ENCODE results near the gene TIMP2.

TIMP2 gene

GRCh38 chr17:78844301-78845005 lies 80.7 kb downstream of the TIMP2 start:
- TF ChIP-seq TAF1 (IDR thresholded peaks at IDR 0.05; ENCODE audit: borderline replicate concordance, insufficient read depth, low read length) (no peak), FOXP2 (optimal IDR thresholded peaks at IDR 0.05; ENCODE audit: borderline replicate concordance, extremely low read depth, extremely low read length, insufficient read depth) (no peak), SIN3A (IDR thresholded peaks at IDR 0.05; ENCODE audit: borderline replicate concordance, insufficient read depth, low read length) (no peak), POLR2AphosphoS5 (IDR thresholded peaks at IDR 0.05; ENCODE audit: low read depth, low read length) (no peak)
- TF ChIP-seq, protein P1, sequence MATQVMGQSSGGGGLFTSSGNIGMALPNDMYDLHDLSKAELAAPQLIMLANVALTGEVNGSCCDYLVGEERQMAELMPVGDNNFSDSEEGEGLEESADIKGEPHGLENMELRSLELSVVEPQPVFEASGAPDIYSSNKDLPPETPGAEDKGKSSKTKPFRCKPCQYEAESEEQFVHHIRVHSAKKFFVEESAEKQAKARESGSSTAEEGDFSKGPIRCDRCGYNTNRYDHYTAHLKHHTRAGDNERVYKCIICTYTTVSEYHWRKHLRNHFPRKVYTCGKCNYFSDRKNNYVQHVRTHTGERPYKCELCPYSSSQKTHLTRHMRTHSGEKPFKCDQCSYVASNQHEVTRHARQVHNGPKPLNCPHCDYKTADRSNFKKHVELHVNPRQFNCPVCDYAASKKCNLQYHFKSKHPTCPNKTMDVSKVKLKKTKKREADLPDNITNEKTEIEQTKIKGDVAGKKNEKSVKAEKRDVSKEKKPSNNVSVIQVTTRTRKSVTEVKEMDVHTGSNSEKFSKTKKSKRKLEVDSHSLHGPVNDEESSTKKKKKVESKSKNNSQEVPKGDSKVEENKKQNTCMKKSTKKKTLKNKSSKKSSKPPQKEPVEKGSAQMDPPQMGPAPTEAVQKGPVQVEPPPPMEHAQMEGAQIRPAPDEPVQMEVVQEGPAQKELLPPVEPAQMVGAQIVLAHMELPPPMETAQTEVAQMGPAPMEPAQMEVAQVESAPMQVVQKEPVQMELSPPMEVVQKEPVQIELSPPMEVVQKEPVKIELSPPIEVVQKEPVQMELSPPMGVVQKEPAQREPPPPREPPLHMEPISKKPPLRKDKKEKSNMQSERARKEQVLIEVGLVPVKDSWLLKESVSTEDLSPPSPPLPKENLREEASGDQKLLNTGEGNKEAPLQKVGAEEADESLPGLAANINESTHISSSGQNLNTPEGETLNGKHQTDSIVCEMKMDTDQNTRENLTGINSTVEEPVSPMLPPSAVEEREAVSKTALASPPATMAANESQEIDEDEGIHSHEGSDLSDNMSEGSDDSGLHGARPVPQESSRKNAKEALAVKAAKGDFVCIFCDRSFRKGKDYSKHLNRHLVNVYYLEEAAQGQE (IDR thresholded peaks at IDR 0.05; ENCODE audit: insufficient read depth in 1 of 2, low read depth in 2 of 2, low read length in 2 of 2) = no peak

DNA sequence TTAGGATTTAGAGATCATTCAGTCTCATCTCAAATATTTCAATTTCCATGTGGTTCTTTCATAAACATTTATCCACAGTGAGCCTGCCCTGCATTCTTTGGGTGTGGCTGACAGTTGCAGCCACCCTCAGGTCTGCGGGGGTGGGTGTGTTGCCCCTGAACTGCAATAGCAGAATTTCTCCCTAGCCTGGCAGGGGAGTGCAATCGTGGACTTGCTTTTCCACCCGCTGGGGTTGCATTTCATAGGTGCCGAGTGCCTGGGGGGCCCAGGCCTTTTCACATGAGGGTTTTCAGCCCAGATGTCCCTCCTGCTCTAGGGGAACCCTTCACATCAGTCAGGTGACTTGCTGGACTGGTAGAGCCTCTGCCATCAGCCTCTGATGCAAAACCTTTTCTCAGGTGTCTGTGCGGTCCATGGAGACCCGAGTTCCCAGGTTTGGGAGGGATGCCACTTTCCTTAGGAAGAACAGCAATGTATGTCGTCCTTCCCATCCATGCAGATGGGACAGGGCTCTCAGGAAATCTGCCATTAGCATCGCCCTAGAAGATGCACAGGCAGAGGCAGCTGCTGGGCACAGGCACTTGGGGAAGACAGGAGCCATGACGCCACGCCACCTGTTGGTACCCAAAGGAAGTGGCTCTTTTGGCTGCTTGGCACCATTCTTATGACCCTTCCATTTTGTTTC lies 82.2 kb downstream of the TIMP2 start:
- TF ChIP-seq, protein P1 (IDR thresholded peaks at IDR 0.05; ENCODE audit: insufficient read depth in 1 of 2, low read depth in 2 of 2, low read length in 2 of 2) = no peak
- TF ChIP-seq TAF1 (IDR thresholded peaks at IDR 0.05; ENCODE audit: borderline replicate concordance, insufficient read depth, low read length) (no peak), SIN3A (IDR thresholded peaks at IDR 0.05; ENCODE audit: borderline replicate concordance, insufficient read depth, low read length) (no peak), FOXP2 (optimal IDR thresholded peaks at IDR 0.05; ENCODE audit: borderline replicate concordance, extremely low read depth, extremely low read length, insufficient read depth) (no peak), POLR2AphosphoS5 (IDR thresholded peaks at IDR 0.05; ENCODE audit: low read depth, low read length) (no peak)

DNA sequence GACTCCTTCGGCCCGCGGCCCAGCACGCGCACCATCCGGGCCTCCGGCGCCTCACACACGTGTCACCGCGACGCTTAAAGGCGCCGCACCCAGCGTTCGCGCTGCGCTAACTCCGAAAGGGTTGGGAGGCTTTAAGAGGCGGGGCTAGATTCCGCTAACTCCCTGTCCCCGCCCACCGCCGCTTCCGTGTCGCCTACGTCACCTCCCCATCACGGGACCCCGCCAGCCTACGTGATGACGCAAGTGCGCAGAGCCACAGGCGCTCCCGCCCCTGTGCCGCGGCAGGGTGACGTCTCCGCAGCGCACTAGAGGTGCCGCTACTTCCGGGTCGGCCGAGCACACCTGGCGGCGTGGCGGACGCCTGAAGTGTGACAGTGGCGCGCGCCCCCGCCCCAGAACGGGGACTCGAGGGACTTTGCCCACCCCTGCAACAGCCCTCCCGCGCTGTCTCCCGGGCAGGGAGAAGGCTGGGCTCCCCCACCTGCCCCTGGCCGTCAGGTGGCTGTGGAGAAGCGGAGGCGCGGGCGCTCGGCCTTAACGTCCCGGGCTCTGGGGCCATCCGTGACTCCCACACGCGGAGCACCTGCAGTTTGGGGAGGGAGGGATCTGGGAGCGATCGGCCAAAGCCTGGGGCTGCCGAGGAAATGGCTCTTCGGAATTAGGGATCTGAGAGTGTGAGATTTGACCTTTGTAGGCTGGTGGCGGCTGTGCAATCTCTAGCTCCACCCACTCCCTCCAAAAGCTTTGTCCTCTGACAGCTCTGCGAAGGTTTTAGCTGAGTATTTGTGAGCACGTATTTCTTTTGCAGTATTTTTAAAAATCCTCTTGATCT lies 84.2 kb downstream of the TIMP2 start, which contains the start of gene USP36:
TSS of gene USP36 (minus strand) at position 35 of the 832 bp plus-strand sequence. CDS start 4,451 bp downstream, outside the sequence.
- TF ChIP-seq TAF1 (IDR thresholded peaks at IDR 0.05; ENCODE audit: borderline replicate concordance, insufficient read depth, low read length) = peak; percentile 61; the same call in 1 of the 2 replicates
- peak; percentile 96 for TF ChIP-seq SIN3A (IDR thresholded peaks at IDR 0.05; ENCODE audit: borderline replicate concordance, insufficient read depth, low read length)
- peak; percentile 59 for TF ChIP-seq POLR2AphosphoS5 (IDR thresholded peaks at IDR 0.05; ENCODE audit: low read depth, low read length)
- TF ChIP-seq, protein P1 (IDR thresholded peaks at IDR 0.05; ENCODE audit: insufficient read depth in 1 of 2, low read depth in 2 of 2, low read length in 2 of 2) = 0 out of 4 replicates have a peak, but pooled peaks of 1 of the 2 experiments have one; percentile 4
- peak; percentile 97 for TF ChIP-seq FOXP2 (optimal IDR thresholded peaks at IDR 0.05; ENCODE audit: borderline replicate concordance, extremely low read depth, extremely low read length, insufficient read depth)

DNA sequence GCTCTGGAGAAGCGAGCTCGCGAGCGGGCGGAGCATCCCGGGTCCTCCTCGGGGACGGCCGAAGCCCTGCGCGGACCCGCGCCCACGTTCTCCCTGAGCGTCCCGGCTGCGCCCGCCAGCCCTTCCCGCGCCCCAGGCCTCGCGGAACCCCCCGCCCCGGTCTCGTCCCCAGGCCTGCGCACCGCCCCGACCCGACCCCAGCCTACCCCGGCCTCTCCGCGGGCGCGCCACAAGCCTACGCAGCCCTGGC lies 84.7 kb downstream of the TIMP2 start:
- TF ChIP-seq TAF1 (IDR thresholded peaks at IDR 0.05; ENCODE audit: borderline replicate concordance, insufficient read depth, low read length) (no peak), POLR2AphosphoS5 (IDR thresholded peaks at IDR 0.05; ENCODE audit: low read depth, low read length) (no peak), SIN3A (IDR thresholded peaks at IDR 0.05; ENCODE audit: borderline replicate concordance, insufficient read depth, low read length) (no peak)
- TF ChIP-seq, protein P1 (IDR thresholded peaks at IDR 0.05; ENCODE audit: insufficient read depth in 1 of 2, low read depth in 2 of 2, low read length in 2 of 2) = no peak
